ENCODE data around the gene AXIN1.

DNA sequence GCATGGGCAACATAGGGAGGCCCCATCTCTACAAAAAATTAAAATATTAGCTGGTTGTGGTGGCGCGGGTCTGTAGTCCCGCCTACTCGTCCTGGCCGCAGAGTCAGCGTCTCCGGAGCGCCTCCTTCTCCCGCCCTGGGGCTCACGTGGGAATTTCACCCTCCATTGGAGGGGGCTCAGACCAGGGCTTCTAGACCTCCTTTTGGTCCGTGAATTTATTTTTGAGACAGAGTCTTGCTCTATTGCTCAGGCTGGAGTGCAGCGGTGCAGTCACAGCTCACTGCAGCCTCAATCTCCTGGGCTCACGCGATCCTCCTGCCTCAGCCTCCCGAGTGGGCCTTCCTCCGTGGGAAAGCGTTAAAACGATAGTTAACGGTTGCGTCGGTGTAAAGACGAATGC lies 44.1 kb upstream of the AXIN1 start:
- TF ChIP-seq POLR2AphosphoS5 (IDR thresholded peaks at IDR 0.05; ENCODE audit: low read depth, low read length) (peak; percentile 29; the same call in 1 of the 2 replicates), SIN3A (IDR thresholded peaks at IDR 0.05; ENCODE audit: borderline replicate concordance, insufficient read depth, low read depth, low read length) (0 out of 2 replicates have a peak, but pooled peaks have one; percentile 56), TCF7L2 (IDR thresholded peaks at IDR 0.05; ENCODE audit: low read depth, low read length) (no peak)
- TF ChIP-seq, protein P1, sequence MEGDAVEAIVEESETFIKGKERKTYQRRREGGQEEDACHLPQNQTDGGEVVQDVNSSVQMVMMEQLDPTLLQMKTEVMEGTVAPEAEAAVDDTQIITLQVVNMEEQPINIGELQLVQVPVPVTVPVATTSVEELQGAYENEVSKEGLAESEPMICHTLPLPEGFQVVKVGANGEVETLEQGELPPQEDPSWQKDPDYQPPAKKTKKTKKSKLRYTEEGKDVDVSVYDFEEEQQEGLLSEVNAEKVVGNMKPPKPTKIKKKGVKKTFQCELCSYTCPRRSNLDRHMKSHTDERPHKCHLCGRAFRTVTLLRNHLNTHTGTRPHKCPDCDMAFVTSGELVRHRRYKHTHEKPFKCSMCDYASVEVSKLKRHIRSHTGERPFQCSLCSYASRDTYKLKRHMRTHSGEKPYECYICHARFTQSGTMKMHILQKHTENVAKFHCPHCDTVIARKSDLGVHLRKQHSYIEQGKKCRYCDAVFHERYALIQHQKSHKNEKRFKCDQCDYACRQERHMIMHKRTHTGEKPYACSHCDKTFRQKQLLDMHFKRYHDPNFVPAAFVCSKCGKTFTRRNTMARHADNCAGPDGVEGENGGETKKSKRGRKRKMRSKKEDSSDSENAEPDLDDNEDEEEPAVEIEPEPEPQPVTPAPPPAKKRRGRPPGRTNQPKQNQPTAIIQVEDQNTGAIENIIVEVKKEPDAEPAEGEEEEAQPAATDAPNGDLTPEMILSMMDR (IDR thresholded peaks at IDR 0.05) = no peak
- TF ChIP-seq, protein P2, sequence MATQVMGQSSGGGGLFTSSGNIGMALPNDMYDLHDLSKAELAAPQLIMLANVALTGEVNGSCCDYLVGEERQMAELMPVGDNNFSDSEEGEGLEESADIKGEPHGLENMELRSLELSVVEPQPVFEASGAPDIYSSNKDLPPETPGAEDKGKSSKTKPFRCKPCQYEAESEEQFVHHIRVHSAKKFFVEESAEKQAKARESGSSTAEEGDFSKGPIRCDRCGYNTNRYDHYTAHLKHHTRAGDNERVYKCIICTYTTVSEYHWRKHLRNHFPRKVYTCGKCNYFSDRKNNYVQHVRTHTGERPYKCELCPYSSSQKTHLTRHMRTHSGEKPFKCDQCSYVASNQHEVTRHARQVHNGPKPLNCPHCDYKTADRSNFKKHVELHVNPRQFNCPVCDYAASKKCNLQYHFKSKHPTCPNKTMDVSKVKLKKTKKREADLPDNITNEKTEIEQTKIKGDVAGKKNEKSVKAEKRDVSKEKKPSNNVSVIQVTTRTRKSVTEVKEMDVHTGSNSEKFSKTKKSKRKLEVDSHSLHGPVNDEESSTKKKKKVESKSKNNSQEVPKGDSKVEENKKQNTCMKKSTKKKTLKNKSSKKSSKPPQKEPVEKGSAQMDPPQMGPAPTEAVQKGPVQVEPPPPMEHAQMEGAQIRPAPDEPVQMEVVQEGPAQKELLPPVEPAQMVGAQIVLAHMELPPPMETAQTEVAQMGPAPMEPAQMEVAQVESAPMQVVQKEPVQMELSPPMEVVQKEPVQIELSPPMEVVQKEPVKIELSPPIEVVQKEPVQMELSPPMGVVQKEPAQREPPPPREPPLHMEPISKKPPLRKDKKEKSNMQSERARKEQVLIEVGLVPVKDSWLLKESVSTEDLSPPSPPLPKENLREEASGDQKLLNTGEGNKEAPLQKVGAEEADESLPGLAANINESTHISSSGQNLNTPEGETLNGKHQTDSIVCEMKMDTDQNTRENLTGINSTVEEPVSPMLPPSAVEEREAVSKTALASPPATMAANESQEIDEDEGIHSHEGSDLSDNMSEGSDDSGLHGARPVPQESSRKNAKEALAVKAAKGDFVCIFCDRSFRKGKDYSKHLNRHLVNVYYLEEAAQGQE (IDR thresholded peaks at IDR 0.05; ENCODE audit: insufficient read depth in 1 of 2, low read depth in 2 of 2, low read length in 1 of 2) = no peak
